AG10803 (cell line): ENCODE measurements around the gene MPZL3.

Source experiments
- DNase-seq: peaks from one replicate; pipeline ENCODE4 v3.0.0; 2010; ENCODE audit warnings: low read depth
- H3K4me3 ChIP-seq: 2 replicates; pipeline ENCODE4 v1.5.1; 2011; ENCODE audit warnings: mild to moderate bottlenecking, low read length, control low read depth
- TF ChIP-seq, protein P1 (sequence below): conservative IDR thresholded peaks from 2 replicates; pipeline ENCODE4 v1.5.1; 2011; ENCODE audit warnings: mild to moderate bottlenecking, low read length, control low read depth, inconsistent platforms

The MPZL3 gene

DNA sequence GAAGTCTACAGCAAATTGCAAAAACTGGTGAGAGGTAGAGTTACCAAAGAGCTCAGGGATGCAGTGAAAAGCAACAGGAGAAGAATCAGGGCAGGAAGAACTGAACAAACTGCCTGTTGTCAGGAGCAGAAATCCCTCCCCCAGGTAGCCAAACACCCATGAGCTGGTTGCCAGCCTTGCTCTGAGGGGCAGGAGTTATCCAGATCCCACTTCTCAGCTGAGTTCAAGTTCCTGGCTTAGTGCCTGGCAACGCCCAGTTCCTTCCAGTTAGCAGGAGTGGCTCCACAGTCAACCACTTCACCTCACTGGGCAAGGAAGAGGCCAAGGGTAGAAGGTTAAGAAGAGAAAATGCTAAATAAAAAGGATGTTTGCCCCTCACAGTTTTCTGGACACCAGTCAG is 13.8 kb upstream of the MPZL3 start:
- no peak for DNase-seq
- TF ChIP-seq, protein P1, sequence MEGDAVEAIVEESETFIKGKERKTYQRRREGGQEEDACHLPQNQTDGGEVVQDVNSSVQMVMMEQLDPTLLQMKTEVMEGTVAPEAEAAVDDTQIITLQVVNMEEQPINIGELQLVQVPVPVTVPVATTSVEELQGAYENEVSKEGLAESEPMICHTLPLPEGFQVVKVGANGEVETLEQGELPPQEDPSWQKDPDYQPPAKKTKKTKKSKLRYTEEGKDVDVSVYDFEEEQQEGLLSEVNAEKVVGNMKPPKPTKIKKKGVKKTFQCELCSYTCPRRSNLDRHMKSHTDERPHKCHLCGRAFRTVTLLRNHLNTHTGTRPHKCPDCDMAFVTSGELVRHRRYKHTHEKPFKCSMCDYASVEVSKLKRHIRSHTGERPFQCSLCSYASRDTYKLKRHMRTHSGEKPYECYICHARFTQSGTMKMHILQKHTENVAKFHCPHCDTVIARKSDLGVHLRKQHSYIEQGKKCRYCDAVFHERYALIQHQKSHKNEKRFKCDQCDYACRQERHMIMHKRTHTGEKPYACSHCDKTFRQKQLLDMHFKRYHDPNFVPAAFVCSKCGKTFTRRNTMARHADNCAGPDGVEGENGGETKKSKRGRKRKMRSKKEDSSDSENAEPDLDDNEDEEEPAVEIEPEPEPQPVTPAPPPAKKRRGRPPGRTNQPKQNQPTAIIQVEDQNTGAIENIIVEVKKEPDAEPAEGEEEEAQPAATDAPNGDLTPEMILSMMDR: no peak
- no peak overlapping the region for H3K4me3 ChIP-seq

- H3K4me3 ChIP-seq: no peak overlapping the region
These were observed 12.7 kb upstream of the MPZL3 start for GRCh38 chr11:118264569-118265465.

GRCh38 chr11:118263695-118264568 is 11.8 kb upstream of the MPZL3 start, which contains the start of gene MPZL2:
TSS of gene MPZL2 (minus strand) at chr11:118264297. CDS start at chr11:118264153, 144 bp downstream.
- TF ChIP-seq, protein P1: no peak
- no peak within 1 kb of the TSS for H3K4me3 ChIP-seq
- DNase-seq: no peak

More at GRCh38 chr11:118264569-118265465, 12.7 kb upstream of the MPZL3 start:
- TF ChIP-seq, protein P1: no peak
- DNase-seq: no peak

- no peak for DNase-seq
- TF ChIP-seq, protein P1: no peak
- H3K4me3 ChIP-seq: no peak overlapping the region
These were observed 10.9 kb upstream of the MPZL3 start for GRCh38 chr11:118263112-118263511.

DNA sequence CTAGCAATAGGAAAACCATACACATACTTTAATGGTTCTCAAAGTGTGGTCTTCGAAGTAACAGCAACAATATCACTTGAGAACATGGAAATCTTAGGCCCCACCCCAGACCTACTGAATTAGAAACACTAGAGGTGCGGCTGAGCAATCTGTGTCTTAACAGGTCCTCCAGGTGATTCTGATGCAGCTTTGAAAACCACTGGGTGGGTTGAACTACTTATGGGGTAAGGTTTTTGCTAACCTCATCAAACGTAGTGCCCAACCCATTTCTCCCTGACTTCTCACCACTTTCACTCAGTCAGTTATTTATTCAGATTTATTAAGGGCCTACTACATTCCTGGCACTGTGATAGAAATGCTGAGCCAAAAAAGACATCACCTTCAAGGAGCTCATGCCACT is 8.2 kb upstream of the MPZL3 start:
- TF ChIP-seq, protein P1: no peak
- DNase-seq: no peak
- H3K4me3 ChIP-seq: no peak overlapping the region

- no peak overlapping the region for H3K4me3 ChIP-seq
- TF ChIP-seq, protein P1: no peak
- DNase-seq: no peak
These were observed 7.0 kb upstream of the MPZL3 start for GRCh38 chr11:118259138-118259537.
